Measurements from ENCODE around the gene HMCN1.

DNA sequence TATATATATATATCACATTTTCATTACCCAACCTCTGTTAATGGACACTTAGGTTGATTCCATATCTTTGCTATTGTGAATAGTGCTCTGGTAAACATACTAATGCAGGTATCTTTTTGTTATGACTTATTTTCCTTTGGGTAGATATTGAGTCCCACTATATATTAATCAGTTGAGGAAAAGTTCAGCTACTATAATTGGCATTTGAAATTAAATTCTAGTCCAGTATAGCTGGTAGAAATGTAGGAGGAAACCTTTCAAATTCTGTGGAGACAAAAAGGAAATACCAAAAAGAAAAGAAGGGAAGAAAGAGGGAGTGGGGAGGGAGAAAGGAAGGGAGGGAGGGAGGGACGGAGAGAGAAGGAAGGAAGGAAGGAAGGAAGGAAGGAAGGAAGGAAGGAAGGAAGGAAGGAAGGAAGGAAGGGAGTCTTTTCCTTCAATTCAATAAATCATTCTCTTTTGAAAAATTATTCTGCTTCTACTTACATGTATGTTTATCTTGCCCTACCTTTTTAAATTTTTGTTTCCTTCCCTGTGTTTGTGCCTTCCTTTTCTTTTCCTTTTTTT is 329.0 kb downstream of the HMCN1 start:
- TF ChIP-seq POLR2A (IDR thresholded peaks at IDR 0.05): no peak
- TF ChIP-seq, protein P1, sequence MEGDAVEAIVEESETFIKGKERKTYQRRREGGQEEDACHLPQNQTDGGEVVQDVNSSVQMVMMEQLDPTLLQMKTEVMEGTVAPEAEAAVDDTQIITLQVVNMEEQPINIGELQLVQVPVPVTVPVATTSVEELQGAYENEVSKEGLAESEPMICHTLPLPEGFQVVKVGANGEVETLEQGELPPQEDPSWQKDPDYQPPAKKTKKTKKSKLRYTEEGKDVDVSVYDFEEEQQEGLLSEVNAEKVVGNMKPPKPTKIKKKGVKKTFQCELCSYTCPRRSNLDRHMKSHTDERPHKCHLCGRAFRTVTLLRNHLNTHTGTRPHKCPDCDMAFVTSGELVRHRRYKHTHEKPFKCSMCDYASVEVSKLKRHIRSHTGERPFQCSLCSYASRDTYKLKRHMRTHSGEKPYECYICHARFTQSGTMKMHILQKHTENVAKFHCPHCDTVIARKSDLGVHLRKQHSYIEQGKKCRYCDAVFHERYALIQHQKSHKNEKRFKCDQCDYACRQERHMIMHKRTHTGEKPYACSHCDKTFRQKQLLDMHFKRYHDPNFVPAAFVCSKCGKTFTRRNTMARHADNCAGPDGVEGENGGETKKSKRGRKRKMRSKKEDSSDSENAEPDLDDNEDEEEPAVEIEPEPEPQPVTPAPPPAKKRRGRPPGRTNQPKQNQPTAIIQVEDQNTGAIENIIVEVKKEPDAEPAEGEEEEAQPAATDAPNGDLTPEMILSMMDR (IDR thresholded peaks at IDR 0.05): no peak

Measured in lower leg skin (tissue), 3 donors.